H9 (cell line): Measurements from ENCODE around the gene TENM4. TPM values are rescaled to one million over a fixed set of nuclear protein-coding genes. Genes with fewer than 3 reads are reported as not detected.

ENCODE experiments used
- DNase-seq: peaks from one replicate; pipeline ENCODE4 v3.0.0-alpha.2; 2017
- H2AFZ ChIP-seq: one replicate; pipeline ENCODE4 v1.6.1; 2013; ENCODE audit warnings: mild to moderate bottlenecking, low read length, control low read depth, moderate library complexity
- H2AK5ac ChIP-seq: 2 replicates; pipeline ENCODE4 v1.6.1; 2013; ENCODE audit warnings: low read length, control low read depth, mixed read lengths; ENCODE audit not compliant: insufficient read length
- H2BK120ac ChIP-seq: one replicate; pipeline ENCODE4 v1.6.1; 2013; ENCODE audit warnings: low read depth, mild to moderate bottlenecking, low read length, control low read depth, inconsistent platforms; ENCODE audit not compliant: poor library complexity, severe bottlenecking
- H2BK12ac ChIP-seq: 2 replicates; pipeline ENCODE4 v1.6.1; 2013; ENCODE audit warnings: low read length, control low read depth, mixed read lengths, low read depth; ENCODE audit not compliant: insufficient read length
- H2BK15ac ChIP-seq: 2 replicates; pipeline ENCODE4 v1.6.1; 2013; ENCODE audit warnings: low read depth, low read length, control low read depth
- H2BK20ac ChIP-seq: one replicate; pipeline ENCODE4 v1.6.1; 2013; ENCODE audit warnings: low read depth, mild to moderate bottlenecking, low read length, control low read depth, inconsistent platforms; ENCODE audit not compliant: poor library complexity, severe bottlenecking
- H2BK5ac ChIP-seq: 2 replicates; pipeline ENCODE4 v1.6.1; 2013; ENCODE audit warnings: low read length, control low read depth, mixed read lengths; ENCODE audit not compliant: insufficient read length
- H3K14ac ChIP-seq: 2 replicates; pipeline ENCODE4 v1.6.1; 2013; ENCODE audit warnings: low read length, control low read depth; ENCODE audit not compliant: insufficient read depth
- H3K18ac ChIP-seq: 2 replicates; pipeline ENCODE4 v1.6.1; 2013; ENCODE audit warnings: low read depth, mild to moderate bottlenecking, mixed read lengths, low read length, control low read depth; ENCODE audit not compliant: insufficient read length
- H3K23ac ChIP-seq: 2 replicates; pipeline ENCODE4 v1.6.1; 2013; ENCODE audit warnings: low read length, control low read depth, mixed read lengths, low read depth; ENCODE audit not compliant: insufficient read length
- H3K23me2 ChIP-seq: 2 replicates; pipeline ENCODE4 v1.6.1; 2013; ENCODE audit warnings: low read depth, mild to moderate bottlenecking, mixed read lengths, low read length, control low read depth; ENCODE audit not compliant: insufficient read length, poor library complexity, severe bottlenecking
- H3K27ac ChIP-seq: 2 replicates; pipeline ENCODE4 v1.5.1; 2013; ENCODE audit warnings: low read length, control low read depth, mixed read lengths, low read depth; ENCODE audit not compliant: insufficient read length
- H3K27me3 ChIP-seq: 2 replicates; pipeline ENCODE4 v1.6.1; 2013; ENCODE audit warnings: low read length, control low read depth, inconsistent platforms; ENCODE audit not compliant: insufficient read depth
- H3K4ac ChIP-seq: 2 replicates; pipeline ENCODE4 v1.6.1; 2013; ENCODE audit warnings: low read depth, mild to moderate bottlenecking, control low read depth, inconsistent platforms, low read length, moderate library complexity
- H3K4me1 ChIP-seq: 2 replicates; pipeline ENCODE4 v1.6.1; 2013; ENCODE audit warnings: low read length, control low read depth, inconsistent platforms; ENCODE audit not compliant: insufficient read depth
- H3K4me2 ChIP-seq: 2 replicates; pipeline ENCODE4 v1.6.1; 2013; ENCODE audit warnings: low read length, control low read depth, mixed read lengths; ENCODE audit not compliant: insufficient read length, insufficient read depth
- H3K56ac ChIP-seq: 2 replicates; pipeline ENCODE4 v1.6.1; 2013; ENCODE audit warnings: low read depth, mild to moderate bottlenecking, mixed read lengths, low read length, control low read depth; ENCODE audit not compliant: insufficient read length
- H3K79me1 ChIP-seq: 2 replicates; pipeline ENCODE4 v1.6.1; 2013; ENCODE audit warnings: low read depth, mild to moderate bottlenecking, moderate library complexity, low read length, control low read depth, inconsistent platforms; ENCODE audit not compliant: insufficient read depth, poor library complexity, severe bottlenecking
- H3K79me2 ChIP-seq: 2 replicates; pipeline ENCODE4 v1.6.1; 2013; ENCODE audit warnings: low read length, control low read depth, inconsistent platforms; ENCODE audit not compliant: insufficient read depth
- H3K9ac ChIP-seq: 2 replicates; pipeline ENCODE4 v1.6.1; 2013; ENCODE audit warnings: low read length, control low read depth, mixed read lengths; ENCODE audit not compliant: insufficient read length; ENCODE audit errors: extremely low read depth
- H3K9me3 ChIP-seq: one replicate; pipeline ENCODE4 v1.6.1; 2013; ENCODE audit warnings: low read depth, low read length, inconsistent platforms; ENCODE audit not compliant: control insufficient read depth
- H3T11ph ChIP-seq: one replicate; pipeline ENCODE4 v1.6.1; 2013; ENCODE audit warnings: mild to moderate bottlenecking, low read length, control low read depth, inconsistent platforms
- H4K20me1 ChIP-seq: one replicate; pipeline ENCODE4 v1.6.1; 2013; ENCODE audit not compliant: control insufficient read depth, insufficient read length, insufficient read depth
- H4K5ac ChIP-seq: 2 replicates; pipeline ENCODE4 v1.6.1; 2013; ENCODE audit warnings: low read depth, mild to moderate bottlenecking, mixed read lengths, low read length, control low read depth; ENCODE audit not compliant: insufficient read length
- H4K8ac ChIP-seq: replicated peaks from 2 replicates; pipeline ENCODE4 v1.6.1; 2013; ENCODE audit warnings: low read length, control low read depth, mixed read lengths, low read depth; ENCODE audit not compliant: insufficient read length
- H4K91ac ChIP-seq: 2 replicates; pipeline ENCODE4 v1.6.1; 2013; ENCODE audit warnings: low read depth, mild to moderate bottlenecking, moderate library complexity, mixed read lengths, low read length, control low read depth; ENCODE audit not compliant: insufficient read length
- H3K27ac Mint-ChIP-seq, 3 experiments: 2 replicates in 2 of 3; 3 replicates in 1 of 3; pipeline ENCODE4 v1.8.0; 2020 to 2021; ENCODE audit warnings: mixed read lengths in 3 of 3, mild to moderate bottlenecking in 1 of 3, moderate library complexity in 1 of 3
- H3K27me3 Mint-ChIP-seq: 2 replicates; pipeline ENCODE4 v1.8.0; 2021; ENCODE audit warnings: low read depth, mild to moderate bottlenecking, moderate library complexity, mixed read lengths
- H3K36me3 Mint-ChIP-seq, 3 experiments: 2 replicates in 2 of 3; 3 replicates in 1 of 3; pipeline ENCODE4 v1.8.0; 2020 to 2021; ENCODE audit warnings: low read depth in 3 of 3, mixed read lengths in 3 of 3; ENCODE audit not compliant: insufficient read depth in 1 of 3
- H3K4me1 Mint-ChIP-seq, 2 experiments: 2 replicates each; pipeline ENCODE4 v1.8.0; 2020; ENCODE audit warnings: mixed read lengths in 2 of 2
- H3K4me3 Mint-ChIP-seq, 2 experiments: 2 replicates in 1 of 2; 3 replicates in 1 of 2; pipeline ENCODE4 v1.8.0; 2020 to 2021; ENCODE audit warnings: mild to moderate bottlenecking in 2 of 2, mixed read lengths in 2 of 2, moderate library complexity in 1 of 2
- H3K9me3 Mint-ChIP-seq, 2 experiments: 2 replicates in 1 of 2; 3 replicates in 1 of 2; pipeline ENCODE4 v1.8.0; 2020; ENCODE audit warnings: mild to moderate bottlenecking in 2 of 2, mixed read lengths in 2 of 2, moderate library complexity in 1 of 2
- WGBS: extraction: QIAGEN DNeasy Blood & Tissue Kit; methylation state at CpG from one replicate; pipeline ENCODE4 v1.1.7; 2013; ENCODE audit warnings: missing lambda C conversion rate, low lambda C conversion rate, mixed read lengths; ENCODE audit not compliant: insufficient read length; ENCODE audit errors: extremely low coverage; 5-methylcytosine and 5-hydroxymethylcytosine counted together
- total RNA-seq: library from RNA; stranded (reverse); gene quantifications from 2 replicates; pipeline ENCODE4 v1.2.1, GENCODE V29; 2021
- TF ChIP-seq, protein P1 (sequence below): fragments of 200-600 bp; sonication (generic); conservative IDR thresholded peaks from 3 replicates; pipeline ENCODE4 v1.8.0; 2021; ENCODE audit warnings: antibody characterized with exemption, mild to moderate bottlenecking

Gene TENM4
- total RNA-seq, 1 experiment from 2014 or later: 4.6 TPM

GRCh38 chr11:79362206-79362757, 78.5 kb downstream of the TENM4 start:
- no peaks in the 10 kb centered on the region for H3K23me2 ChIP-seq
- no CpG with 5 or more reads among the region's 4 CpGs for WGBS
- no peak overlapping the region for H2BK20ac ChIP-seq
- H2BK12ac ChIP-seq: no peak overlapping the region
- no peaks in the 10 kb centered on the region; the same call in 1 of the 2 replicates for H3K27me3 Mint-ChIP-seq
- H3K79me1 ChIP-seq: no peaks in the 10 kb centered on the region
- no peak overlapping the region for H2BK5ac ChIP-seq
- H3K4me3 Mint-ChIP-seq: no peak overlapping the region
- H3K9ac ChIP-seq: no peak overlapping the region
- H3K27ac Mint-ChIP-seq: no peak overlapping the region
- no peak overlapping the region for H3K4me2 ChIP-seq
- no peak overlapping the region for H2BK15ac ChIP-seq
- H3K4me1 Mint-ChIP-seq: peaks cover 0 to 1% of the 10 kb centered on the region in 2 experiments; a peak in 2 of 4 replicates
- no peak overlapping the region for H3T11ph ChIP-seq
- H3K18ac ChIP-seq: no peak overlapping the region
- H3K14ac ChIP-seq: no peak overlapping the region
- H4K8ac ChIP-seq: no peak overlapping the region
- H3K36me3 Mint-ChIP-seq: no peaks in the 10 kb centered on the region
- H3K4me1 ChIP-seq: no peaks in the 10 kb centered on the region
- TF ChIP-seq, protein P1, sequence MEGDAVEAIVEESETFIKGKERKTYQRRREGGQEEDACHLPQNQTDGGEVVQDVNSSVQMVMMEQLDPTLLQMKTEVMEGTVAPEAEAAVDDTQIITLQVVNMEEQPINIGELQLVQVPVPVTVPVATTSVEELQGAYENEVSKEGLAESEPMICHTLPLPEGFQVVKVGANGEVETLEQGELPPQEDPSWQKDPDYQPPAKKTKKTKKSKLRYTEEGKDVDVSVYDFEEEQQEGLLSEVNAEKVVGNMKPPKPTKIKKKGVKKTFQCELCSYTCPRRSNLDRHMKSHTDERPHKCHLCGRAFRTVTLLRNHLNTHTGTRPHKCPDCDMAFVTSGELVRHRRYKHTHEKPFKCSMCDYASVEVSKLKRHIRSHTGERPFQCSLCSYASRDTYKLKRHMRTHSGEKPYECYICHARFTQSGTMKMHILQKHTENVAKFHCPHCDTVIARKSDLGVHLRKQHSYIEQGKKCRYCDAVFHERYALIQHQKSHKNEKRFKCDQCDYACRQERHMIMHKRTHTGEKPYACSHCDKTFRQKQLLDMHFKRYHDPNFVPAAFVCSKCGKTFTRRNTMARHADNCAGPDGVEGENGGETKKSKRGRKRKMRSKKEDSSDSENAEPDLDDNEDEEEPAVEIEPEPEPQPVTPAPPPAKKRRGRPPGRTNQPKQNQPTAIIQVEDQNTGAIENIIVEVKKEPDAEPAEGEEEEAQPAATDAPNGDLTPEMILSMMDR: no peak
- H3K23ac ChIP-seq: no peak overlapping the region
- no peak for DNase-seq
- no peak overlapping the region for H2AK5ac ChIP-seq
- no peak overlapping the region for H3K27ac ChIP-seq
- H3K27me3 ChIP-seq: no peaks in the 10 kb centered on the region
- H3K56ac ChIP-seq: no peak overlapping the region
- H4K91ac ChIP-seq: no peak overlapping the region
- H4K5ac ChIP-seq: no peak overlapping the region
- no peaks in the 10 kb centered on the region for H4K20me1 ChIP-seq
- H3K4ac ChIP-seq: no peak overlapping the region
- H2AFZ ChIP-seq: no peak overlapping the region
- no peaks in the 10 kb centered on the region for H3K79me2 ChIP-seq
- no peaks in the 10 kb centered on the region for H3K9me3 Mint-ChIP-seq
- H3K9me3 ChIP-seq: no peaks in the 10 kb centered on the region
- no peak overlapping the region for H2BK120ac ChIP-seq
